ENCODE data around the gene EXOC3L4.
"Not testable (repeated sequence)": the region's sequence is repeated elsewhere in the genome, so short reads cannot be mapped to it uniquely, and the experiment has no call there.

The EXOC3L4 gene

GRCh38 chr14:103094406-103095209, at the start of gene EXOC3L4:
Gene EXOC3L4 (plus strand): TSS chr14:103094725. CDS start chr14:103100220, 5,495 bp downstream.
- no peak for DNase-seq

GRCh38 chr14:103045371-103045869, 49.1 kb upstream of the EXOC3L4 start:
- DNase-seq, result no peak

DNA sequence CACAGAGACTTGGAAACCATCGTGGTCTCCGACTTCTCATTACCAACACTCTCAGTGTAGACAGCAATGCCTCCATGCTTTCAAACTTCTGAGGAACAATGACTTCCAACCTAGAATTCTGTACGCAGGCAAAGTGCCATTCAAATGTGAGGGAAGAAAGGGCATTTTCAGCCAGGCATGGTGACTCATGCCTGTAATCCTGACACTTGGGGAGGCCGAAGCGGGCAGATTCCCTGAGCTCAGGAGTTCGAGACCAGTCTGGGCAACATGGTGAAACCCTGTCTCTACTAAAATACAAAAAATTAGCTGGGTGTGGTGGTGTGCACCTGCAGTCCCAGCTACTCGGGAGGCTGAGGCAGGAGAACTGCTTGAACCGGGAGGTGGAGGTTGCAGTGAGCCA, 47.1 kb upstream of the EXOC3L4 start:
- DNase-seq, result not testable (repeated sequence)

DNA sequence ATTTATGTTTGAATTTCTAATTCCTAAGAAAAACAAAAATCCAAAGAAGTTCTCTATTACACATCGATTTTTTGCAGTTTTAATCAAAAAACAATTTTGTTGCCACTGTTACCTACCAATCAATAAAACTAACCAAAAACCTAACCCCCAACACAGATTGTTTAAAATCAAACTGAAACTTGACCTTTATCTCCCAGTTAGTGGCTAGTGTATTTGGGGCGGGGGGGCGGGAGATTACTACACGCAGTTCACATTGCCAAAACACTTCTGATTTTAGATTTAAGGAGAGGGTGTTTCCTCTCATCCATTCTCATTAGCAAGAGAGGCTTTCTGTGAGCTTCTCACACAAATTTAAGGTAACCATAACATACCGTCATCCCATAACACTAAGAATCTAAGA, 43.6 kb upstream of the EXOC3L4 start:
- no peak for DNase-seq

DNA sequence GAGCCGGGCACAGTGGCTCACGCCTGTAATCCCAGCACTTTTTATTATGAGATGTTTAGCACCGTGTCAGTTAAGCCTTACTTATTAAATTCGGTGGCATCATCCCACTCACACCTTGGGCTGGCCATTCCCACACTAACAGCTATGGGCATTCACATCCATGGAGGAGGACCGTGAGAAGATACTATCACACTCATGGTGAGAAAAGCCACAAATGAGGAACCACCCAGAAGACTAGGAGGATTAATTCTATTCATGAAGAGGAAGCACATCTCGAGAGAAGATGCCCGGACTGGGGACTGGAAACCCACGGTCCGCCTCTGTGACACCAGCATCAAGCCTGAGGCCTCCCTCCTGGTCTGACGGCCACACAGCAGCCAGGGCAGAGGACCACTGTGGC, 42.1 kb upstream of the EXOC3L4 start:
- DNase-seq, result no peak

- no peak for DNase-seq
These were observed 38.8 kb upstream of the EXOC3L4 start for GRCh38 chr14:103055695-103056094.

DNA sequence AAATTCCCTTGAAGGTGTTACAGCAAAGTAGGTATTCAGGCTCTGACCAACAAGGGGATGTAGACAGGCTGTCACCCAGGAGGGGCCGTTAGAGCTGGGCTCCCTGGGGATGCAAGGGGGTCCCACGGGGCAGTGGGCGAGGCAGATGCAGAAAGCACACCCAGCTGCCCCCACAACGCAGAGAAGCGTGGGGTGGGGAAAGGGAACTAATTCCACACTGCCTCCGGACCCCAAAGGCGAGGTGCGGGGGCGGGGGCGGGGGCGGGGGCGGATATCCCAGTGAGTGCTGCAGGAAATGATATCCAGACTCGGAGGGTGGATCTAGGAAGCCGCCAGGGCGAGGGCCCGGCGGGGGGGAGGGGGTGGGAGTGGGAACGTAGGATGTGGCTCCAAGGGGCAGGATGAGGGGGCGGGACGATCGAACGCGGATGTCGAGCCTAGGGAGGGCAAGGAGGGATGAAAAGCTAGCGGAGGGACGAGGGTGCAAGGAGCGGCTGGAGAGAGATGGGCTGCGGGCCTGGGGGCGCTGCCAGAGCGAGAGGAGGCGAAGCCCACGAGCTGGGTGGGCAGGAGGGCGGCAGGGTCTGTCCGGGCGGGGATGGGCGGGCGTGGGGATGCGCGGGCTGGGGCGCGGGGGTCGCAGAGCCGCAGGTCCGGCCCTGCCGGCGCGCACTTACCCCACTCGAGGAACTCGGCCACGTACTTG, 38.0 kb upstream of the EXOC3L4 start:
- no peak for DNase-seq

DNA sequence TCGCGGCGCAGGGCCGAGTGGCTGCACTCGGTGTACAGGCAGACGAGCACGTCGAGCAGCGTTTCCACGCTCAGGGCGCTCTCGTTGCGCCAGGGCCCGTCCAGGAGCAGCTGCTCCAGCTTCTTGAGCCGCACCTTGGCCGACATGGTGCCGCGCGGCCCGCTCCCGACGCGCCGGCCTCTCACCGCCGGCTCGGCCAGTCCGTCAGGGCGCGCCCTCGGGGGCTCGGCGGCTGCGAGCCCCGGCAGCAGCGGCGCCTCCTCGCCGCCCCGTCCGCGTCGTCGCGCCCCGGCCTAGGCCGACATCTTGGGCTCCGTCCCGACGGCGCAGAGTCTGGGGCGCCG, 37.5 kb upstream of the EXOC3L4 start:
- no peak for DNase-seq

DNA sequence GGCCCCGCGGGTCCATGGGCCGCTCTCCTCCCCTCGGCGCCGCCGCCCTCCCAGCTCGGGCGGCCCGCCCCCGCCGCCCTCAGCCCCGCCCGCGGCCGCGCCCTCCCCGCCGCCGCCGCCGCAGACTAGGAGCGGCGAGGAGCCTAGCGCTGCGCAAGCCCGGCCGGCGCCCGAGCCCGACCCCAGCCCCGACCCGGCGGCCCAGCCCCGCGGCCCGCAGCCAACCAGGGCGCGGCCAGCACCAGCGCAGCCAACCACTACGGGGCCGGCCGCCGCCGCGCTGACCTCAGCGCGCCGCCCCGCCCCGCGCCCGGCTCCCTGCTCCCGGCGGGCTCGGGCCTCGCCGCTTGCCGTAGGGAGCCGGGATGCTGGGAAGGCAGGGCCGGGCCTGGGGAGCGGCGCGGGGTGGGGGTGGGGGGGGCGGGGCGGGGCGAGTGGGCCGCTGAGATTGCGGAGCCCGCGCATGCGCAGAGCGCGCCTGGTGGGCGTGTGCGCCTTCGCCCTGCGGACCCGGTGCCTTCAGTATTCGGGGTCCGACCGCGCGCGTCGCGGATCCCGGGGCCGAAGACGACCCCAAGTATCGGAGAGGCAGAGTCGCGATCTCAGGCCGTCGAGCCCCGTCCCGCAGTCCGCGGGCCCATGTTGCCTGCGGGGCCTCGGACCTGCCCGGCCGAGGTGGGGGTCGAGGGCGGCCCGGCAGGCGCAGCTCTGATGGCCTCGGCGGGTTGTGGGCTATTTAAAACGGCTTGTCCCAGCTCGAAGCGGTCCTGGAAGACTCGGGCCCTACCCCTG, 37.0 kb upstream of the EXOC3L4 start, which contains the start of gene CDC42BPB:
Gene CDC42BPB (minus strand): TSS at position 178 of the 792 bp plus-strand sequence. CDS start 376 bp downstream, outside the sequence.
- DNase-seq, result peak; percentile 87

DNA sequence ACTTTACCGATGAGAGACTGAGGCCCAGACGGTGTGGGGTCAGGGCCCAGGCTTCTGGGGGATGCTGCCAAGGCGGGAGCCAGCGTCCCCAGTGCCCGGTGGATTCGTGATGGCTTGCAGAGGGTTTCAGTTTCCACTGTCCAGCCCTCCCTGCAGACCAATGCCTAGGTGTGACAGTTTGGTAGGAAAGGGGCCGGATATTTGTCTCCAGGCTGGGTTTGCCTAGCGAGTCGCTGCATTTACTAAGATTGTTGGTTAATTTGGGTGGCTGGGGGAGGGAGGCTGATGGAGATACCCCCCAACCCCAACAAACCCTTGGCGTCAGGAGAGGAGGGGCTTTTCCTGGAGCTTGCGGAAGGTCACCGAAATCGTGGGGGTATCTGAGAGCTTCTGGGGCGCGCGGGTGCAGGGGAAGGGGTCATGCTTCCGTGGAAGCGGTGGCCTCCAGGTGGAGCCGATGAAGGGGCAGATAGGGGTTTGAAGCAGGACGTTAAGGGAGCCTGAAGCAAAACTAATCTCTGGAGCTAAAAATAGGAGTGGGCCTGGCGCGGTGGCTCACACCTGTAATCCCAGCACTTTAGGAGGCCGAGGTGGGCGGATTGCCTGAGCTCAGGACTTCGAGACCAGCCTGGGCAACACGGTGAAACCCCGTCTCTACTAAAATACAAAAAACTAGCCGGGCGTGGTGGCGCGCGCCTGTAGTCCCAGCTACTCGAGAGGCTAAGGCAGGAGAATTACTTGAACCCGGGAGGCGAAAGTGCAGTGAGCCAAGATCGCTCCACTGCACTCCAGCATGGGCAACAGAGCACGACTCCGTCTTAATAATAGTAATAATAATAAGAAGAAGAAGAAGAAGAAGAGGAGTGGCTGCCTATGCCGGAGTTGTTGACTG, 36.1 kb upstream of the EXOC3L4 start:
- DNase-seq, result no peak

- DNase-seq, result no peak
These were observed 35.0 kb upstream of the EXOC3L4 start for GRCh38 chr14:103059556-103059955.

- DNase-seq, result no peak
These were observed 33.0 kb upstream of the EXOC3L4 start for GRCh38 chr14:103061482-103061976.

GRCh38 chr14:103064436-103064835, 30.1 kb upstream of the EXOC3L4 start:
- no peak for DNase-seq

- no peak for DNase-seq
These were observed 29.5 kb upstream of the EXOC3L4 start for GRCh38 chr14:103064978-103065377.

GRCh38 chr14:103065861-103066260, 28.7 kb upstream of the EXOC3L4 start:
- no peak for DNase-seq

GRCh38 chr14:103066399-103066798, 28.1 kb upstream of the EXOC3L4 start:
- DNase-seq, result no peak

DNA sequence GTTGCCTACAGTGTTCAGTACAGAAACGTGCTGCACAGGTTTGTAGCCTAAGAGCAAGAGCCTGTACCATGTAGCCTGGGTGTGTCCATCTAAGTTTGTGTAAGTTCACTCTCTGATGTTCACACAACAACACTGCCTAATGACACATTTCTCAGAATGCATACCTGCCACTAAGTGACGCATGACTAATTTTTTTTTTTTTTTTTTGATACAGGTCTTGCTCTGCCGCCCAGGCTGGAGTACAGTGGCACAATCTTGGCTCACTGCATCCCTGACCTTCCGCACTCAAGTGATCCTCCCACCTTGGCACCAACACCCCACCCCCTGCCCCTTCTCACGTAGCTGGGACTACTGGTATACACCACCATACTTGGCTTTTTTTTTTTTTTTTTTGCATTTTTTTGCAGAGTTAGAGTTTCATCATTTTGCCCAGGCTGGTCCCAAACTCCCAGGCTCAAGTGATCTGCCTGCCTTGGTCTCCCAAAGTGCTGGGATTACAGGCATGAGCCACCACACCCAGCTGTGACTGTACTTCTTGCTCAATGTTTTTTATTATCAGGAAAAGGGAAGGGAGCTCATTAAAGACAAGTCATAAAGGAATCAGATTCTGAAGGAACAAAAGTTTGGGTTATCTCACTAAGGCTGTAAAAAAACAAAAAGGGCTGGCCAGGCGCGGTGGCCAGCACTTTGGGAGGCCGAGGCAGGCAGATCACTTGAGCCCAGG, 27.1 kb upstream of the EXOC3L4 start:
- DNase-seq, result no peak

GRCh38 chr14:103068351-103069073, 26.0 kb upstream of the EXOC3L4 start:
- DNase-seq, result no peak

- no peak for DNase-seq
These were observed 24.2 kb upstream of the EXOC3L4 start for GRCh38 chr14:103070263-103070885.

- DNase-seq, result no peak
These were observed 23.5 kb upstream of the EXOC3L4 start for GRCh38 chr14:103070971-103071542.

All from NCI-H446 treated with DMSO at 0.1 percent for 48 hours (cell line).